ENCODE data around the gene ABO.
"Not testable (repeated sequence)": the region's sequence is repeated elsewhere in the genome, so short reads cannot be mapped to it uniquely, and the experiment has no call there.

- TF ChIP-seq CTCF (IDR thresholded peaks at IDR 0.05; ENCODE audit: low read depth, low read length, poor library complexity, severe bottlenecking); EZH2phosphoT487 (IDR thresholded peaks at IDR 0.05; ENCODE audit: borderline replicate concordance, low read length): not testable (repeated sequence)
Measured at GRCh38 chr9:133218049-133218975, 56.7 kb downstream of the ABO start.

Measured in DOHH2 (cell line).